NT2/D1 (cell line): ENCODE data around the gene SMAD5.
A peak's percentile ranks its signal among the peaks of the same experiment; 100 is the strongest.

ENCODE experiments used
- DNase-seq: peaks from one replicate; pipeline ENCODE4 v3.0.0-alpha.2; 2011; ENCODE audit warnings: low read depth, low spot score
- H3K27me3 ChIP-seq: 2 replicates; pipeline ENCODE4 v1.6.0; 2011; ENCODE audit warnings: mild to moderate bottlenecking; ENCODE audit not compliant: insufficient read length, insufficient read depth
- H3K36me3 ChIP-seq: 2 replicates; pipeline ENCODE4 v1.6.1; 2011; ENCODE audit warnings: mild to moderate bottlenecking, low read length, mixed read lengths; ENCODE audit not compliant: insufficient read depth, insufficient read length
- H3K4me1 ChIP-seq: 2 replicates; pipeline ENCODE4 v1.5.1; 2011; ENCODE audit not compliant: insufficient read depth, insufficient read length
- H3K4me3 ChIP-seq: 2 replicates; pipeline ENCODE4 v1.5.1; 2011; ENCODE audit warnings: low read depth; ENCODE audit not compliant: insufficient read length
- H3K9ac ChIP-seq: 2 replicates; pipeline ENCODE4 v1.6.0; 2011; ENCODE audit warnings: low read depth; ENCODE audit not compliant: insufficient read length
- H3K9me3 ChIP-seq: 2 replicates; pipeline ENCODE4 v1.5.1; 2011; ENCODE audit warnings: mild to moderate bottlenecking, low read length; ENCODE audit not compliant: insufficient read depth
- SUZ12 ChIP-seq: IDR thresholded peaks from 2 replicates; pipeline ENCODE4 v1.6.1; 2011; ENCODE audit not compliant: insufficient read length, insufficient read depth; ENCODE audit errors: extremely low read depth
- YY1 ChIP-seq: IDR thresholded peaks from 2 replicates; pipeline ENCODE4 v1.6.1; 2011; ENCODE audit not compliant: insufficient read length, insufficient read depth
- ZNF274 ChIP-seq: IDR thresholded peaks from 2 replicates; pipeline ENCODE4 v1.6.1; 2011; ENCODE audit warnings: mild to moderate bottlenecking, low read depth, low read length

The SMAD5 gene

DNA sequence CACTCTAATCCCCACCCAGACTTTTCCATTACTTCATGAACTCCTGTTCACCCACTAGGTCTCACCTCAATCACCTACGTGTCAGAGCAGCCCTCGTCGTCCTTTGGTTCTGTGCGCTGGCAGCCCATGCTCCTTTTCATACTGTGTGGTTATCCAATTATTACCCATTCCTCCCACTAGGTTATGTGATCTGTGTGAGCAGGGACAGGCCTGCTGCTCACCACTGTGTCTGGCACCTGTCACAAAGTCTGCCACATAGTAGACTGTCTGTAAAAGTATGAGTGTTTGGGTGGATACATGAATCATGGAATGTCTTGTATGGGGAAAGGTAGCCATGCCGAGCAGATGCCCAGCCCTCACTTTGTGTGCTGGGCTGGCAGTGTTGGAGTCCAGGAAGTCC, 12.1 kb upstream of the SMAD5 start:
- Histone ChIP-seq H3K27me3 (no peaks in the 10 kb centered on the region), H3K4me1 (no peaks in the 10 kb centered on the region), H3K9ac (no peak overlapping the region), H3K36me3 (no peaks in the 10 kb centered on the region), H3K4me3 (no peak overlapping the region), H3K9me3 (no peaks in the 10 kb centered on the region)
- TF ChIP-seq YY1: no peak
- TF ChIP-seq ZNF274: no peak
- no peak for TF ChIP-seq SUZ12
- DNase-seq: no peak

DNA sequence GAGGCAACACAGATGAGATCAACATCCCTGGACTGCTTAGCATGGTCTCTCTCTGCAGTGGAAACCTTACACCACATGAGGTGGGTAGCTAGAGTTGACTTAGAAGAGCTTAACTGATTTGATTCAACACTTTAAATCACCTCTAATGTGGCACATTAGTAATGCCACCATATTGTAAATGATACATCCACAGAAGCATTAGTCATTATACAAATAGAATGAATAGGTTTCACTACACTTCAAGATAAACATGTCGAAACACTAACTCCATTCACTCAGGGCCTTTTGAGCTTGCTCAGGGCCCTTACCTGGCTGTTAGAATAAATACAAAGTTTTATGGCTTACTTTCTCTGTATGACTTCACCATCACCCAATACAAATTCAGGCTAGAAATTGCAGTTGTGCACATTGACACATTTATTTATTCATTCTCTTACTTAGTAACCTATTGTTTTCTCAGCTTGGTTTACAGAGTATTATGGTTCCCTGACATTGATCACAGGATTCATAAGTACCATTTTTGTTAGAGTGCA, 9.3 kb upstream of the SMAD5 start:
- H3K9ac ChIP-seq: no peak overlapping the region
- no peak for TF ChIP-seq YY1
- no peaks in the 10 kb centered on the region for H3K9me3 ChIP-seq
- no peak for DNase-seq
- H3K4me3 ChIP-seq: no peak overlapping the region
- no peaks in the 10 kb centered on the region for H3K36me3 ChIP-seq
- H3K27me3 ChIP-seq: no peaks in the 10 kb centered on the region
- no peaks in the 10 kb centered on the region for H3K4me1 ChIP-seq

DNA sequence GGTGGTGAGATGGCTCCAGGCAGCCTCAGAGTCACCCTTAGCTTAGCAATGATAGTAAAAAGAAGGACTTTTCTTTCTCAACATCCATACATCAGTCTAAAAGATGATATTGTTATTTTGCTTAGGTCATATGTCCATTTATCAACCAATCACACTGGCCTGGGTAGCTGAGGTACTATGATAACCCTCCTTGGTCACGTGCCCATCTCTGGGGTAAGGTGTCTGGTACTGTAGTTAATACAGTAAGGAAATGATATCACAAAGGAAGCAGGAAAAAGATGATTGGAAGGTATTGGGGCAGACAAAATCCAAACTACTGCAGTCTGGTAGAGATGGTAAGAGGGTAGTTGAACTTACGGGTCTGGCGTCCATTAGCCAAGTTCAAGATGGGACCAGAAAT, 5.1 kb upstream of the SMAD5 start:
- Histone ChIP-seq H3K4me1 (no peaks in the 10 kb centered on the region), H3K9me3 (no peaks in the 10 kb centered on the region), H3K9ac (no peak overlapping the region), H3K27me3 (no peaks in the 10 kb centered on the region), H3K36me3 (no peaks in the 10 kb centered on the region), H3K4me3 (no peak overlapping the region)
- no peak for TF ChIP-seq YY1
- TF ChIP-seq SUZ12: no peak
- no peak for TF ChIP-seq ZNF274
- no peak for DNase-seq

DNA sequence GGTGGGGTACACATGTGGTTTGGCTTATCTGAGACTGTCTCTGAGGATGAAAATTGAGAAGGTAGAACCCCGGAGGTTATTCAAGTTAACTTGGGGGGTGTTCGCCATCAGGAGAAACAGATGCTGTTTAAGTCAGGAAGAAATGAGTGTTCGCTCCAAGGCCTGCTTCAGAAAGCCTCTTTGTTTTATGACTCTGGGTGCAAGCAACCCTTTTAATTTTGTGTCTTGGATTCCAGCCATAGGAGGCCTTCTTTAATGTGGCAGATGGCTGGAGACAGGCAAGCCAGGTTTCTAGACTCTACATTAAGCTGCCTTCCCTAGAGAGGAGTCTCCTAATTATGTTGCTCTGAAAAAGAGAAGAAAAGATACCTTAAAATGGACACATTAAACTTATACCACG, 4.2 kb upstream of the SMAD5 start:
- H3K27me3 ChIP-seq: no peaks in the 10 kb centered on the region
- no peak overlapping the region for H3K9ac ChIP-seq
- no peak overlapping the region for H3K4me3 ChIP-seq
- DNase-seq: no peak
- no peaks in the 10 kb centered on the region for H3K9me3 ChIP-seq
- no peaks in the 10 kb centered on the region for H3K4me1 ChIP-seq
- H3K36me3 ChIP-seq: no peaks in the 10 kb centered on the region
- TF ChIP-seq SUZ12 (no peak), YY1 (no peak), ZNF274 (no peak)

DNA sequence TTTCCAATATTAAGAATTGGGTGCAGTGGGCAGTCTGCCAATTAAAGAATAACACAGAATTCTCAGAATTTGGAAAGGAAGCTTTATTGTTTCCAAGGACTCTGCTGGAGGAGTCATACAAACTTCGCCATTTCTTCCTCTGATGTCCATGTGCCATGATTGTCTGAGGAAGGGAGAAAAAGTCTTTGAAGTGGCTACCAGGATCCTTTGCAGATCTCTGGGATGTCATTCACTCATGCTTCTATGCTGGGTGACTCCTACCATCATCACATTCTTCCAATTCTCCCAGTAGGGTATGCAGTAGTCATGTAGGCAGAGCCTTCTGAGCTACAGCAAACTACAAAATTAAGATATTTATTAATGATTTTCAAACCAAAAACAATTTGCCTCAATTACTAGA, 3.2 kb upstream of the SMAD5 start:
- DNase-seq: no peak
- Histone ChIP-seq H3K4me1 (no peaks in the 10 kb centered on the region), H3K4me3 (no peak overlapping the region), H3K27me3 (no peaks in the 10 kb centered on the region), H3K9me3 (no peaks in the 10 kb centered on the region), H3K9ac (no peak overlapping the region), H3K36me3 (no peaks in the 10 kb centered on the region)
- TF ChIP-seq YY1 (no peak), SUZ12 (no peak), ZNF274 (no peak)

DNA sequence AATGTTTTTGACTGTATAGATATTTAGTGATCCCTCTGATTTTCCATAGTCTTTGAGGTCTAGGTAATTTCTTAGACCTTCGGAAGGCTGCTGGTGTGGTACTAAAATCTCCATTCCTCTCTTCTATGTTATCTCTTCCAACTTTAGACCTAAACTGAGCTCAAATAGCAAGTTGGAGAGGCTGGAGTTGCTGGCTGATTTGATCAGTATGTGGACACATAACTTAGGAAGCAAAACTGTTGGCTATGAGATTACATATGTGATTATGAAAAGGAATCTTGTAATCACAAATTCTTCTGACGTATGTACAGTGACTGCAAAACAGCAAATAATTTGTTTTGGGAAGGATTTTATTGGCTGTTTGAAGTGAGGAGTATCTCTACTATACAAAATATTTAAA, 2.1 kb upstream of the SMAD5 start:
- DNase-seq: no peak
- Histone ChIP-seq H3K9ac (no peak overlapping the region), H3K4me3 (no peak overlapping the region), H3K9me3 (no peaks in the 10 kb centered on the region), H3K36me3 (peaks cover 6% of the 10 kb centered on the region), H3K4me1 (no peaks in the 10 kb centered on the region), H3K27me3 (no peaks in the 10 kb centered on the region)
- no peak for TF ChIP-seq SUZ12
- no peak for TF ChIP-seq ZNF274
- no peak for TF ChIP-seq YY1

DNA sequence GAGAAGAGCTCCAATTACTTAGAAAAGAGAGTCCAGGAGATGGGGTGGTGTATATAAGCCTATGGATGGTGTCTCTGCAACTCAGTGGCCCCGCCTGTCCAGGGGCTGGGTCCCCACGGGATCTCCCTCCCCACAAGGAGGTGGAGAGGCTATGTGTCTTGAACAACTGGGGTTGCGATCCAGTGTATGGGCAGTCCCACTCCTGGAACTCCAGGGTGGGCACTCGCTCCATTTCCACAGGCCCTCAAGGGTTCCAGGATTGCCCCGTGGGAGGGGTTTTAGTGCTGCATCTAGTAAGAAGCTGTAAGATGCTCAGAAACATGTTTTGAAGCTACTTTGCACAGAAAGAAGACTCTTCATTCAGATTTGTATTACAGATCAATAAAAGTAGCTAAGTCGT, 558 bp upstream of the SMAD5 start:
- no peaks in the 10 kb centered on the region for H3K27me3 ChIP-seq
- peak overlapping the region; percentile 70 for H3K9ac ChIP-seq
- peak overlapping the region; percentile 79 for H3K4me3 ChIP-seq
- H3K4me1 ChIP-seq: no peaks in the 10 kb centered on the region
- no peak for TF ChIP-seq ZNF274
- TF ChIP-seq SUZ12: no peak
- TF ChIP-seq YY1: no peak
- no peak for DNase-seq
- peaks cover 6% of the 10 kb centered on the region for H3K36me3 ChIP-seq
- no peaks in the 10 kb centered on the region for H3K9me3 ChIP-seq
